KMS-11 (cell line): ENCODE results near the gene TMEM163.

ENCODE experiments used
- H2AFZ ChIP-seq: fragments of 200-600 bp; sonication (generic); 2 replicates; pipeline ENCODE4 v1.6.1; 2016; ENCODE audit warnings: antibody characterized with exemption, mixed run types, low read depth
- H3K27ac ChIP-seq: fragments of 200-600 bp; sonication (generic); 2 replicates; pipeline ENCODE4 v1.6.1; 2016; ENCODE audit warnings: mild to moderate bottlenecking, mixed run types
- H3K27me3 ChIP-seq: fragments of 200-600 bp; sonication (generic); 2 replicates; pipeline ENCODE4 v1.6.1; 2017; ENCODE audit warnings: mild to moderate bottlenecking, low read depth, mixed run types, moderate library complexity; ENCODE audit not compliant: insufficient read depth
- H3K36me3 ChIP-seq: fragments of 200-600 bp; sonication (generic); 2 replicates; pipeline ENCODE4 v1.6.1; 2017; ENCODE audit warnings: mild to moderate bottlenecking, mixed run types; ENCODE audit not compliant: insufficient read depth
- H3K4me1 ChIP-seq: fragments of 200-600 bp; sonication (generic); 2 replicates; pipeline ENCODE4 v1.6.1; 2016; ENCODE audit warnings: mild to moderate bottlenecking, low read depth, mixed run types; ENCODE audit not compliant: poor library complexity, severe bottlenecking
- H3K4me2 ChIP-seq: fragments of 200-600 bp; sonication (generic); 2 replicates; pipeline ENCODE4 v1.7.0; 2016; ENCODE audit warnings: mild to moderate bottlenecking, mixed run types
- H3K4me3 ChIP-seq: fragments of 200-600 bp; sonication (generic); IDR thresholded peaks from 2 replicates; pipeline ENCODE4 v1.6.1; 2017; ENCODE audit warnings: low read depth, low read length, mixed read lengths; ENCODE audit not compliant: insufficient read depth
- H3K79me2 ChIP-seq: fragments of 200-600 bp; sonication (generic); 2 replicates; pipeline ENCODE4 v1.6.1; 2016; ENCODE audit warnings: low read depth, mixed run types; ENCODE audit not compliant: insufficient read depth
- H3K9ac ChIP-seq: fragments of 200-600 bp; sonication (generic); 2 replicates; pipeline ENCODE4 v1.6.1; 2016; ENCODE audit warnings: mild to moderate bottlenecking, mixed run types
- H4K20me1 ChIP-seq: fragments of 200-600 bp; sonication (generic); 2 replicates; pipeline ENCODE4 v1.6.1; 2016; ENCODE audit warnings: mild to moderate bottlenecking, mixed run types; ENCODE audit not compliant: insufficient read depth
- TF ChIP-seq, protein P1 (sequence below): fragments of 200-600 bp; sonication (generic); conservative IDR thresholded peaks from 2 replicates; pipeline ENCODE4 v1.6.1; 2017; ENCODE audit warnings: low read depth, mild to moderate bottlenecking, antibody characterized with exemption, low read length, moderate library complexity, mixed read lengths

TMEM163 gene

DNA sequence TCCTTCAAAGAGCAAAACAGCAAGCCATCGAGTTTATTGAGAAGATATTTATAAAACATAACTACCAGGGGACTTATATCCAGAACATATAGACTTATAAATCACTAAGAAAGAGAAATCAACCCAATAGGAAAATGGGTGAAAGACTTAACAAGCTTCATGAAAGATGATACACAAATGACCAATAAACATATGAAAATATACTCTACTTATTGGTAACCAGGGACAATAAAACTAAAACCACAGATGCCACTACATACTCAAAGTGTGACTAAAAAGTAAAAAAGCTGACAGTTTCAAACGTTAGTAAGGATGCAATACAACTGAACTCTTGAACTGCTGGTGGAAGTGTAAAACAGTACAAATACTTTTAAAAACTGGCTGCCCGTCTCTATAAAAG, 154.3 kb downstream of the TMEM163 start:
- H4K20me1 ChIP-seq = no peaks in the 10 kb centered on the region
- H3K4me2 ChIP-seq = no peak overlapping the region
- H3K27me3 ChIP-seq = no peaks in the 10 kb centered on the region
- no peaks in the 10 kb centered on the region for H3K79me2 ChIP-seq
- H3K4me3 ChIP-seq = no peak overlapping the region
- TF ChIP-seq, protein P1, sequence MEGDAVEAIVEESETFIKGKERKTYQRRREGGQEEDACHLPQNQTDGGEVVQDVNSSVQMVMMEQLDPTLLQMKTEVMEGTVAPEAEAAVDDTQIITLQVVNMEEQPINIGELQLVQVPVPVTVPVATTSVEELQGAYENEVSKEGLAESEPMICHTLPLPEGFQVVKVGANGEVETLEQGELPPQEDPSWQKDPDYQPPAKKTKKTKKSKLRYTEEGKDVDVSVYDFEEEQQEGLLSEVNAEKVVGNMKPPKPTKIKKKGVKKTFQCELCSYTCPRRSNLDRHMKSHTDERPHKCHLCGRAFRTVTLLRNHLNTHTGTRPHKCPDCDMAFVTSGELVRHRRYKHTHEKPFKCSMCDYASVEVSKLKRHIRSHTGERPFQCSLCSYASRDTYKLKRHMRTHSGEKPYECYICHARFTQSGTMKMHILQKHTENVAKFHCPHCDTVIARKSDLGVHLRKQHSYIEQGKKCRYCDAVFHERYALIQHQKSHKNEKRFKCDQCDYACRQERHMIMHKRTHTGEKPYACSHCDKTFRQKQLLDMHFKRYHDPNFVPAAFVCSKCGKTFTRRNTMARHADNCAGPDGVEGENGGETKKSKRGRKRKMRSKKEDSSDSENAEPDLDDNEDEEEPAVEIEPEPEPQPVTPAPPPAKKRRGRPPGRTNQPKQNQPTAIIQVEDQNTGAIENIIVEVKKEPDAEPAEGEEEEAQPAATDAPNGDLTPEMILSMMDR = no peak
- no peak overlapping the region for H3K27ac ChIP-seq
- no peaks in the 10 kb centered on the region for H3K4me1 ChIP-seq
- H2AFZ ChIP-seq = no peak overlapping the region
- no peak overlapping the region for H3K9ac ChIP-seq
- no peaks in the 10 kb centered on the region for H3K36me3 ChIP-seq

- H3K27me3 ChIP-seq = no peaks in the 10 kb centered on the region
- no peaks in the 10 kb centered on the region for H3K79me2 ChIP-seq
- H2AFZ ChIP-seq = no peak overlapping the region
- H3K9ac ChIP-seq = no peak overlapping the region
- H3K36me3 ChIP-seq = no peaks in the 10 kb centered on the region
- TF ChIP-seq, protein P1 = no peak
- H3K27ac ChIP-seq = no peak overlapping the region
- no peak overlapping the region for H3K4me3 ChIP-seq
- no peak overlapping the region for H3K4me2 ChIP-seq
- H4K20me1 ChIP-seq = no peaks in the 10 kb centered on the region
- no peaks in the 10 kb centered on the region for H3K4me1 ChIP-seq
Observed at GRCh38 chr2:134558208-134558830, 160.5 kb downstream of the TMEM163 start.

DNA sequence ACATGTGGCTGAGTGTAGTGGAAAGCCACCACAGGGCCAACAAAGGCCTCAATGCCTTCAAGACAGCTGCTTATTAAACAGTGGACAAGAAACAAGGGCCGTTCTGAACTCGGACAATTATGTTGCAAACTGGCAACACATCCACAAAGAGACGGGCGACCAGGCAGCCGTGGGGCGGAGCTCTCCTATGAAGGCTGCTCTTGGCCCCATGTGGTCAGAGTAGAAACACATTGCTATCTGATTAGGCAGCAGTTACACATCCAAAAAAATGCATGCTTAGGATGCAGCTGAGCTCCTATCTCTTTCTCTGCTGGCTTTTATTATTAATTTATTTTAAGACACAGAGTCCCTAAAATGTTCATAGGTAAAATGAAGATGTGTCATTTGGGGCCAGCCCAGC, 163.4 kb downstream of the TMEM163 start:
- no peaks in the 10 kb centered on the region for H3K27me3 ChIP-seq
- H3K9ac ChIP-seq = no peak overlapping the region
- no peak overlapping the region for H2AFZ ChIP-seq
- H3K79me2 ChIP-seq = no peaks in the 10 kb centered on the region
- no peak overlapping the region for H3K27ac ChIP-seq
- H4K20me1 ChIP-seq = no peaks in the 10 kb centered on the region
- TF ChIP-seq, protein P1 = no peak
- no peaks in the 10 kb centered on the region for H3K36me3 ChIP-seq
- H3K4me2 ChIP-seq = no peak overlapping the region
- no peak overlapping the region for H3K4me3 ChIP-seq
- no peaks in the 10 kb centered on the region for H3K4me1 ChIP-seq

GRCh38 chr2:134553657-134554056, 165.1 kb downstream of the TMEM163 start:
- H3K27me3 ChIP-seq = no peaks in the 10 kb centered on the region
- TF ChIP-seq, protein P1 = no peak
- H3K4me2 ChIP-seq = no peak overlapping the region
- H3K79me2 ChIP-seq = no peaks in the 10 kb centered on the region
- H4K20me1 ChIP-seq = no peaks in the 10 kb centered on the region
- H3K9ac ChIP-seq = no peak overlapping the region
- H2AFZ ChIP-seq = no peak overlapping the region
- no peak overlapping the region for H3K4me3 ChIP-seq
- H3K4me1 ChIP-seq = no peaks in the 10 kb centered on the region
- no peak overlapping the region for H3K27ac ChIP-seq
- H3K36me3 ChIP-seq = no peaks in the 10 kb centered on the region
